ENCODE measurements around the gene KCNJ6.
A peak's percentile ranks its signal among the peaks of the same experiment; 100 is the strongest.
"Not testable (repeated sequence)": the region's sequence is repeated elsewhere in the genome, so short reads cannot be mapped to it uniquely, and the experiment has no call there.

Gene KCNJ6

DNA sequence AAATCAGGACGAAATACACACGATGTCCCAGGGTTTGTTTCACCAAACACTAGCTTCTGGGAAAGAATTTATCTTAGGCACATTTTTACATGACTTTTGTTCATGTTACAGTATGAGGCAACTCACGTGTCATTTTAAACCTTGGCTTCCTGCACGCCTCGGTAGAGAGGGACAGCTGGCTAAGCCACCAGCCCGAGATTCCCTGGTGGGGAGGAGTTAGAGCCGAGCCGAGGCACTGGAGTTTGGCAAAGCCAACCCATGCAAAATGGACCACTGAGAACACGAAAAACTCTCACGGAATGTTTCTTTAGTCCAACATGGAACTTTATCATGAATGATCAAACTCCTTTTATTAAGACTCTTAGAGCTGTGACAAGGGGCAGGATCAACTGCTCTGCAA lies 309.7 kb downstream of the KCNJ6 start:
- DNase-seq (ENCODE audit: low read depth) = no peak

DNA sequence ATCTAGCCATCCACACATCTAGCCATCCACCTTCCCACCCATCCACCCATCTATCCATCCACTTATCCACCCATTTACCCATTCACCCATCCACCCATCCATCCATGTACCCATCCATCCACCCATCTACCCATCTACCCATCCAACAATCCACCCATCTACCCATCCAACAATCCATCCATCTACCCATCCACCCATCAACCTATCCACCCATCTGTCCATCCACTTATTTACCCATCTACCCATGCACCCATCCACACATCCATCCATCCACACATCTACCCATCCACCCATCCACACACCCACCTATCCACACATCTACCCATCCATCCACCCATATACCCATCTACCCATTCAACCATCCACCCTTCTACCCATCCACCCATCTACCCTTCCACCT lies 311.3 kb downstream of the KCNJ6 start:
- DNase-seq (ENCODE audit: low read depth) = no peak

DNA sequence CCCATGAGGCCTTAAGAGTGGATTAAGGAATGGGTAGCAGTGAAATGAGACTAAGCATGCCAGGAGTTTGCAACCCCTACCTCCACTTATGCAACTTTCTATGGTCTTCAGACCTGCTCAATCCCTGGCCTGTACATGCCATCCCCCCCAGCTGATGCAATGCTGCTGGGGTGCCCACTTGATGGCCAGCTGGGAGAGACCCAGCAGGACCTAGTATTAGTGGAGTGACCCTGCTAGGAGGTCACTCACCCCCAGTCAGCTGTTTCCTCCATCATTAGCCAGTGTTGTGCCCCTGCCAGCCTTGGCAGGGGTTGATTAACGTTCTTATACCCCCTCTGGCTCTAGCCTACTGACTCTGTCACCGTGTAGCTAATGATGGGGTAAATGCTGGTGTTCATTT lies 313.1 kb downstream of the KCNJ6 start:
- no peak for DNase-seq (ENCODE audit: low read depth)

- no peak for DNase-seq (ENCODE audit: low read depth)
Measured at GRCh38 chr21:37601915-37602314, 314.3 kb downstream of the KCNJ6 start.

GRCh38 chr21:37601027-37601426 lies 315.2 kb downstream of the KCNJ6 start:
- DNase-seq (ENCODE audit: low read depth) = no peak

DNA sequence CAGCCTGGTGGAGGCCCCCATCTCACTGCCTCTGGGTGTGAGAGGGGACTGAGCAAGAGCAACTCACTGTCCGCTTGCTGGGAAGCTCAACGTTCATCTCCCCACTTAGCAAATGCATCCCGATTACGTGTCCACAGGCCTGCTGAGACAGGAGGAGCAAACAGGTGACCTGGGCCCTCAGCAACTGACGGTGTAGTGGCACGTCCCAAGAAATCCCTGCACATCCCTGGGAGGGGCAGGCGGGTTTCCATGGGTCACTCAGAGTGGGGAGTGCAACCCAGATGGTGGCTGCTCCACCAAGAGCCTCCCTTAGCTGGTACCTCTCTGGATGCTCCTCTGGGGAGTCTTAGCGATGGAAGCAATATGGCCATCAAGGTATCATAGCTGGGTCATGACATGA lies 320.3 kb downstream of the KCNJ6 start:
- no peak for DNase-seq (ENCODE audit: low read depth)

DNA sequence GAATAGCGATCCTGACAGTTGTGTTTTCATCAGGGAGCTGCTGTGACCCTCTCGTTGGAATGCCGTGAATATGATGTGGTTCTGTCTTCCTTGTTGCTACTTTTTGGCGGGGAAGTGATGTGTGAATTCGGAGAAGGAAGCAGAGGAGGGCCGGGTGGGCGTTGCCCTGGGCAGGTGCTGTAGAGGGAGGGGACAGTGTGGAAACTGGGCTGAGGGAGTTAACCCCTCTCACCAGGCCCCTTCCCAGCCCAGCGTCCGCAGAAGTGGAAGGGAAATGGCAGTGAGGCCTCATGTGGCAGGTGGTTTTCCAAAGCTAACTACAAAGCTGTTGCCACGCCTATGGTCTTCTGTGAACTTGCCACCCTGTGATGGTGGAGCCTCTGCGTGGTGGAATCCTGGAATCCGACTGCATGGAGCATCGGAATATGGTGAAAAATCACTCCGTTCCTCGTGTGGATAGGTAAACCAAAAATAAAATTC lies 321.7 kb downstream of the KCNJ6 start:
- DNase-seq (ENCODE audit: low read depth) = no peak

GRCh38 chr21:37593740-37594471 lies 322.4 kb downstream of the KCNJ6 start:
- no peak for DNase-seq (ENCODE audit: low read depth)

GRCh38 chr21:37593015-37593414 lies 323.2 kb downstream of the KCNJ6 start:
- no peak for DNase-seq (ENCODE audit: low read depth)

GRCh38 chr21:37592496-37592895 lies 323.8 kb downstream of the KCNJ6 start:
- DNase-seq (ENCODE audit: low read depth) = no peak

- DNase-seq (ENCODE audit: low read depth) = not testable (repeated sequence)
Measured at GRCh38 chr21:37591994-37592393, 324.3 kb downstream of the KCNJ6 start.

- not testable (repeated sequence) for DNase-seq (ENCODE audit: low read depth)
Measured at GRCh38 chr21:37590836-37591235, 325.4 kb downstream of the KCNJ6 start.

DNA sequence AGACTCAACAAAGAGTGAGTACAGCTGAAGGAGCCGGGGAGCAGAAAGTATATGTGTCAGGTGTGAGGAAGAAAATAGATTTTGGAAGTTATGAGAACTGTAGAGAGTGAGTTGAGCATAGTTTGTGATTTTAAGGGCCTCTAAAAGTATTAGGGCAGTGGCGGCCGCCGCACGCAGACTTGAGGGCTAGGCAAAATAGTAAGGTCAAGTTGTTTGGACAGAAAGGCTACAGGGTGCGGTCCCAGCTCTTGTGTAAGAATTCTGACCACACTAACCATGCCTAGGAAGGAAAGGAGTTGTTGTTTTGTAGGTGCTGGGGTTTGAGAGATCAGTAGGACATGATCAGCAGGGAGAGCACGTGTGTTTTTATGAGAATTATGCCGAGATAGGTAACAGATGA lies 327.6 kb downstream of the KCNJ6 start:
- DNase-seq (ENCODE audit: low read depth) = not testable (repeated sequence)

DNA sequence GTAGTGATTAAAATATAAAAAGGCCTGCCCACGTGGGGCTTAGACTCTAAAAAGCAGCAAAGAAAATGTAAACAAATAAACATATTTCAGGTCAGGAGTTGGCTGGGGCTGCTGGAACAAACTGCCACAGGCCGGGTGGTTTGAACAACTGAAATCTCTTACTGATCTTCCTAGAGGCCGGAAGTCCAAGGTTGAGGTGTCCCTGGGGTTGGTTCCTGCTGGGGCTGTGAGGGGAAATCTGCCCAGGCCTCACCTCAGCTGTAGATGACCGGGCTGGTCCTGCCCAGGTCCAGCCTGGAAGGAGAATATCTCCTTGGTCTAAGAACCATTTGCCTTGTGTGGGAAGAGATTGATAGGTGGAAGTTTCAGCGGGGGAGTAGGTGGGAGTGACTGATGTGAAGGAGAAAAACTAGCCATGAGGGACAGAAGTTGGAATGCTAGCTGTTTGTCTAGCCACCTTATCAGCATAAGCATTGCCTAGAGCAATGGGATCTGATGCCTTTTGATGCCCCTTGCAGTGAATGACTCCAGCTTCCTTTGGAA lies 328.6 kb downstream of the KCNJ6 start:
- no peak for DNase-seq (ENCODE audit: low read depth)

GRCh38 chr21:37587203-37587602 lies 329.1 kb downstream of the KCNJ6 start:
- no peak for DNase-seq (ENCODE audit: low read depth)

DNA sequence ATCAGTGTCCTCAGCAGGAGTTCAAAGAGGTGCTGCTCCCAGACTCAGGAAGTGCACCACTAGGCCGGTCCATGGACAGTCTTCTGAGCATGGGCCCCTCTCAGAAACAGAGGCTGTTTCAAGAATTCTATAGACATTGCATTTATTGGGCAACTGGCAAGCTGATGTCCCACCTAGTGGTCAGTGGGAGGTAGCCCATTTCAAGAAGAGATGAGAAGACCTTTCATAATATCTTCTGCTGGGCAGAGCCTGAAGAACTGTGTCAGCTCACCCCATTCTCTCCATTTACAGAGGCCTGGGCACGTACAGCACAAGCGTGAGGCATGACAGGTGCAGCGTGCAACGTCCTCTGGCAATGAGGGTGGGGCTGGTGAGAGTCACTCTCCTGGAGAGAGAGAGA lies 333.7 kb downstream of the KCNJ6 start:
- DNase-seq (ENCODE audit: low read depth) = peak; percentile 29

DNA sequence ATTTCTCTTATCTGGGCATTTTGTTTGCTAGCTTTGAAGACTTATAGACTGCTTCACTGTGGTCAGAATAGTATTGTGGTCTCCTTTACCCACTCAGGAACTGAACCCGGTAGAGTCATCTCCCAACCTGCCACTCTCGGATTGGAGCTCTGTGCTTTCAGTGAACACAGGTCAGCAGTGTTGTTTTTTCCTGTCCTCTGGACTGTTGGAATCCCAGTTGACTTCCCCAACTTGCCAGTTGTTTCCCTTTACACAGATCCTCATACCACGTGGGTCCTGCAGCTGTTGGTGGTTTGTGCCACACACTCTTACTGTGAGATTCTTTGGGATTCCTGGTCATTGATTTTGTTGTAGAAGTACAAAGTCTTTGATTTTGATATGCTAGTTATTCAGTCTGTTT lies 335.6 kb downstream of the KCNJ6 start:
- DNase-seq (ENCODE audit: low read depth) = no peak

- no peak for DNase-seq (ENCODE audit: low read depth)
Measured at GRCh38 chr21:37579356-37579755, 336.9 kb downstream of the KCNJ6 start.

DNA sequence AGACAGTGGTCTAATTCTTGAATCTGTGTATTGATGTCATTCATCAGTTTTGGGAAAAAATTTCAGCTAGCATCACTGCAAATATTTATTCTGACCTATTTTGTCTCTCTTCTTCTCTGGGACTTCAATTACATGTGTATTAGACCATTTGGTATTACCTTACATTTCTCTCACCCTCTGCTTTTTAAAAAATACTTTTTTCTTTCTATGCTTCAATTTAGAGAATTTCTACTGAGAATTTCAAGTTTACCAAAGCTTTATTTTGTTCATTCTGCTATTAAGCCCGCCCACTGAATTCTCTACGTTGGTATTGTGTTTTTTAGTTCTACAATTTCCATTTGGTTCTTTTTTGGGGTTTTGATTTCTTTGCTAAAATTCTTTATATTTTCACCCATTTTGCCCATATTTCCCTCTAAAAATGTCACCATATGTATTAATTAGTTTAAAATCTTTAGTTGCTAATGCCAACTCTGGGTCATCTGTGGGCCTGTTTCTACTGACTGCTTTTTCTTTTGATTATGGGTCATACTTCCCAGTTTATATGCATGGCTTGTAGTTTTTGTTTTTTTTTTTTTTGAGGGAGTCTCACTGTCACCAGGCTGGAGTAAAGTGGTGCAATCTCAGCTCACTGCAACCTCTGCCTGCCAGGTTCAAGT lies 337.7 kb downstream of the KCNJ6 start:
- DNase-seq (ENCODE audit: low read depth) = no peak

GRCh38 chr21:37576929-37577328 lies 339.3 kb downstream of the KCNJ6 start:
- DNase-seq (ENCODE audit: low read depth) = not testable (repeated sequence)

GRCh38 chr21:37575580-37575979 lies 340.7 kb downstream of the KCNJ6 start:
- no peak for DNase-seq (ENCODE audit: low read depth)

- DNase-seq (ENCODE audit: low read depth) = no peak
Measured at GRCh38 chr21:37574751-37575150, 341.5 kb downstream of the KCNJ6 start.

- DNase-seq (ENCODE audit: low read depth) = no peak
Measured at GRCh38 chr21:37574316-37574715, 341.9 kb downstream of the KCNJ6 start.

All from HS-27A (cell line).